Colonic mucosa (tissue), 4 donors: ENCODE data around the gene ECSIT. TPM values are rescaled to one million over a fixed set of nuclear protein-coding genes. Genes with fewer than 3 reads are reported as not detected.

Source experiments
- DNase-seq: peaks from one replicate; pipeline ENCODE4 v3.0.0-alpha.2; 2020
- H3K27ac ChIP-seq: fragments of 200-600 bp; one replicate; pipeline ENCODE4 v1.8.0; 2021
- H3K27me3 ChIP-seq: fragments of 200-600 bp; one replicate; pipeline ENCODE4 v1.8.0; 2021
- H3K36me3 ChIP-seq: fragments of 200-600 bp; one replicate; pipeline ENCODE4 v1.8.0; 2021
- H3K4me1 ChIP-seq: fragments of 200-600 bp; one replicate; pipeline ENCODE4 v1.8.0; 2021; ENCODE audit warnings: mild to moderate bottlenecking
- H3K4me3 ChIP-seq: fragments of 200-600 bp; one replicate; pipeline ENCODE4 v1.8.0; 2021
- H3K9ac ChIP-seq, 2 donors: one replicate each; pipeline ENCODE4 v1.7.0; 2013; ENCODE audit warnings: control low read depth in 2 of 2, low read depth in 2 of 2, low read length in 2 of 2
- H3K9me3 ChIP-seq: fragments of 200-600 bp; one replicate; pipeline ENCODE4 v1.8.0; 2021
- intact Hi-C: fragments of 100-400 bp; cut with DNase I; formaldehyde crosslinking; loops from one replicate; pipeline ENCODE4 v1.14.1; 2022
- total RNA-seq, 2 donors: library from RNA; stranded (reverse); fragmentation: NEBNext Ultra II Directional in 1 of 2; extraction: Animal tissue kit (Norgen Biotek cat#: 25700) in 1 of 2; gene quantifications; one replicate each; pipeline ENCODE4 v1.2.1, GENCODE V29; 2021
- TF ChIP-seq, protein P1 (sequence below): fragments of 200-600 bp; IDR thresholded peaks from one replicate; pipeline ENCODE4 v1.8.0; 2022; ENCODE audit warnings: antibody characterized with exemption, mild to moderate bottlenecking
- donor health status: healthy.
- donor health status: DM: no; HTN: no; CAD: no.
- donor health status: DM: no; HTN: no; CAD: no.

ECSIT gene
- total RNA-seq, 2 donors from 2014 or later: 62.8 to 124 TPM

DNA sequence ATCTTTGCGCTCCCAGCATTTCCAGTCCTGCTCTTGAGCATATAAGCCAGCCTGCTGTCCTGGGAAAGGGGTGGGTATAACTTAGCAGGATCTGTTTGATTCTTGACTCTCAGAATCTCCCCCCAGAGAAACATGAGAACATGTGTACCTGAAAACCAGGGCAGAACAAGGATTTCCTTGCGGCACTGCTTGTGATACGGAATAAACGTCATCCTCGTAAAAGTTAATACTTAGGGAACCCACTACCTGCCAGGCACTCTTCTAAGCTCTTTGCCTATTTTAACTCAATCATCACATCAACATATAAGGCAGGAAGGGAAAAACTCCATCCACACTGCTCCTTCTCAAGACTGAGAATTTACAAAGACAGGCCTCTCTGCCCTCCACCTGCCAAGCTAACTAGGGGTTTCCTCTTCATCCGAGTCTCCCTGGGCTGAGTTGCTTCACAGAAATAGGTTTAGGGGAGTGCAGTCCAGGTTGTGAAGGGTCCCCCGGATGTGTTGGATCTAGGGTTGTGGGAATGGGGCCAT lies 24.4 kb downstream of the ECSIT start:
- Histone ChIP-seq H3K4me3 (peak overlapping the region; percentile 98), H3K27ac (peak overlapping the region; percentile 94), H3K4me1 (no peaks in the 10 kb centered on the region), H3K9me3 (no peaks in the 10 kb centered on the region), H3K9ac (peak overlapping the region; percentile 50 to 62), H3K27me3 (no peaks in the 10 kb centered on the region), H3K36me3 (no peaks in the 10 kb centered on the region)
- TF ChIP-seq, protein P1, sequence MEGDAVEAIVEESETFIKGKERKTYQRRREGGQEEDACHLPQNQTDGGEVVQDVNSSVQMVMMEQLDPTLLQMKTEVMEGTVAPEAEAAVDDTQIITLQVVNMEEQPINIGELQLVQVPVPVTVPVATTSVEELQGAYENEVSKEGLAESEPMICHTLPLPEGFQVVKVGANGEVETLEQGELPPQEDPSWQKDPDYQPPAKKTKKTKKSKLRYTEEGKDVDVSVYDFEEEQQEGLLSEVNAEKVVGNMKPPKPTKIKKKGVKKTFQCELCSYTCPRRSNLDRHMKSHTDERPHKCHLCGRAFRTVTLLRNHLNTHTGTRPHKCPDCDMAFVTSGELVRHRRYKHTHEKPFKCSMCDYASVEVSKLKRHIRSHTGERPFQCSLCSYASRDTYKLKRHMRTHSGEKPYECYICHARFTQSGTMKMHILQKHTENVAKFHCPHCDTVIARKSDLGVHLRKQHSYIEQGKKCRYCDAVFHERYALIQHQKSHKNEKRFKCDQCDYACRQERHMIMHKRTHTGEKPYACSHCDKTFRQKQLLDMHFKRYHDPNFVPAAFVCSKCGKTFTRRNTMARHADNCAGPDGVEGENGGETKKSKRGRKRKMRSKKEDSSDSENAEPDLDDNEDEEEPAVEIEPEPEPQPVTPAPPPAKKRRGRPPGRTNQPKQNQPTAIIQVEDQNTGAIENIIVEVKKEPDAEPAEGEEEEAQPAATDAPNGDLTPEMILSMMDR: no peak
- no peak for DNase-seq
- intact Hi-C loops: no loop called here

DNA sequence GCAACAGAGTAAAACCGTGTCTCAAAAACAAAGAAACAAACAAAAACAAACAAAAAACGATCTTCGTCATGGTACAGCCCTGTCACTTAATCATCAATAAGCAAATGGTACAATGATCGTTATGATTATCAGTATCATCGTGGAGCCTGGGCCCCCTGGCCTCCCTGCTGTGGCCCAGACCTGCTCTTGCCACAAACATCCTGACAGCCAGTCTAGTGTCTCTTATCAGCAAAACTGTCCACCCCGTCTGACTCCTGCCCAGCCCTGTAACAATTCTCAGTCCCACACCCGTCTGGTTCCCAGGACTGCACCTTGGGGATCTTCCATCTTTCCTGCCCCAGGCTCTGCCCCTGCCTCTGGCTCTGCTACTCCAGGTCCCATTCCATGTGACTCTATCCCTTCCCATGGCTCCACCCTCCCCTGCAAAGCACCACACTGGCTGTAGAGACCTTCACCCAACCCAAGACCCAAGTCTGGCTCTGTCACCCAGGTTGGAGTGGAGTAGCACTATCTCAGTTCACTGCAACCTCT lies 29.0 kb downstream of the ECSIT start:
- Histone ChIP-seq H3K36me3 (peaks cover 5% of the 10 kb centered on the region), H3K4me1 (no peaks in the 10 kb centered on the region), H3K27ac (no peak overlapping the region), H3K4me3 (no peak overlapping the region), H3K27me3 (no peaks in the 10 kb centered on the region), H3K9me3 (no peaks in the 10 kb centered on the region), H3K9ac (no peak overlapping the region)
- intact Hi-C loops: loop anchor here (5.0 kb wide), 1 partner anchor 87 kb away; no protein-coding TSS in a partner anchor
- DNase-seq: no peak
- TF ChIP-seq, protein P1: no peak

DNA sequence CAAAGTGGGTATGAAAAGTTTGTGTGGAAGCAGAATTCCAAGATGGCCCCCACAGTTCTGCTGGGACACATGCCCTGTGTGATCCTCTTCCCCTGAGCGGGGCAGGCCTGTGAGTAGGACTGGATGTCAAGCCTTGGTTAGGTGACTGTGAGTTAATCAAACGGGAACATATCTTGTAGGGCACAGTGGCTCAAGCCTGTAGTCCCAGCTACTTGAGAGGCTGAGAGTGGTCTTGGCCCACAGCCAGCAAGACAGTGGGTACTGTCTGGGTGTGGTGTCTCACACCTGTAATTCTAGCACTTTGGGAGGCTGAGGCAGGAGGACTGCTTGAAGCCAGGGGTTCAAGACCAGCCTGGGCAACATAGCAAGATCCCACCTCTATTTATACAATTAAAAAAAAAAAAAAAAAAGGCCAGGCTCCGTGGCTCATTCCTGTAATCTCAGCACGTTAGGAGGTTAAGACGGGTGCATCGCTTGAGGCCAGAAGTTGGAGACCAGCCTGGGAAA lies 29.7 kb downstream of the ECSIT start:
- DNase-seq: no peak
- Histone ChIP-seq H3K9ac (no peak overlapping the region), H3K4me3 (no peak overlapping the region), H3K9me3 (no peaks in the 10 kb centered on the region), H3K27ac (no peak overlapping the region), H3K36me3 (peaks cover 5% of the 10 kb centered on the region), H3K27me3 (no peaks in the 10 kb centered on the region), H3K4me1 (no peaks in the 10 kb centered on the region)
- TF ChIP-seq, protein P1: no peak
- intact Hi-C loops: loop anchor here (5.0 kb wide), 1 partner anchor 88 kb away; no protein-coding TSS in a partner anchor

DNA sequence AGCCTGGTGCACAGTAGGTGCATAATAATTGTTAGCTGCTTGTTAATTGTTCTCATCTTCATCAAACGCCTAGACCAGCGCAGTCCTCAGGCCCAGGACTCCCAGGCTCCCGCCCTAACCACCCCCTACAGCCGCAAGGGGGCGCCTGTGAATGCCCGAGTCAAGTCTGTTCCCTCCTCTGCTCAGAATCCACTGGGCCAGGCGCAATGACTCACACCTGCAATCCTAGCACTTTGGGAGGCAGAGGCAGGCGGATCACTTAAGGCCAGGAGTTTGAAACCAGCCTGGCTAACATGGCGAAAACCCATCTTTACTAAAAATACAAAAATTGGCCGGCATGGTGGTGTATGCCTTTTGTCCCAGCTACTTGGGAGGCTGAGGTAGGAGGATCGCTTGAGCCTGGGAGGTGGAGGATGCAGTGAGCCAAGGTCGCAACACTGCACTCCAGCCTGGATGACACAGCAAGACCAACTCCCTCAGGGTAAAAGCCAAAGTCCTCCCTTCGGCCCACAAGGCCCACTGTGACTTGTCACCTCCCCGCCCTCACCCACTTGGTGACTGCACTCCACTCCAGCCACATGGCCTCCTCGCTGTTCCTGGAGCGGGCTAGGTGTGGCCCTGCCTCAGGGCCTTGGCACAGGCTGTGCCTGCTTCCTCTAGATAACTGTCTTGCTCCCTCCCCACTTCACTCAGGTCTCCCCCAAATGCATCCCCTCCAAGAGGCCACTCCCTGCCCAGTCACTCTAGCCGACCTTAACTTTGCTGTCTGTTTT lies 32.4 kb downstream of the ECSIT start:
- no peak overlapping the region for H3K27ac ChIP-seq
- no peak overlapping the region for H3K9ac ChIP-seq
- H3K27me3 ChIP-seq: no peaks in the 10 kb centered on the region
- H3K9me3 ChIP-seq: no peaks in the 10 kb centered on the region
- intact Hi-C loops: loop anchor here (5.0 kb wide), 1 partner anchor 91 kb away; no protein-coding TSS in a partner anchor
- H3K36me3 ChIP-seq: peaks cover 5% of the 10 kb centered on the region
- H3K4me1 ChIP-seq: no peaks in the 10 kb centered on the region
- peak; percentile 72 for DNase-seq
- TF ChIP-seq, protein P1: peak; percentile 68
- H3K4me3 ChIP-seq: no peak overlapping the region

DNA sequence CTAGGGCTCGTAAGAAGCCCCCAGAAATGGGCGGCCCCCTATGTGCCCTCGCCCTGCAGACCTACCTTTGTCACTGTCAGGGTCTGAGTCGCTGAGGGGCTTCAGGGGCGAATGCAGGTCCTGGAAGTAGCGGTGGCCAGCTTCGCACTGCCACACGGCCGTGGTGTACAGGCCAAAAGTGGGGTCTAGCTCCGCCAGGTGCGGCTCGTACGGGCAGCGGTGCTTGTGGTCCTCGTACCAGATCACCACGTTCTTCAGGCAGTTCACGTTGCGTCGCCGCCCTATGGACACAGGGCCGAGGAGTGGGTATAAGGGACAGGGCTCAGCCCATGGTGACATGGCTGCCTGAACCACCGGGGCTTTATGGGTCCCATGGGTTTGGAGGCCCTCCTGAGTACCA lies 33.0 kb downstream of the ECSIT start:
- TF ChIP-seq, protein P1: no peak
- H3K9ac ChIP-seq: no peak overlapping the region
- no peak overlapping the region for H3K27ac ChIP-seq
- no peaks in the 10 kb centered on the region for H3K4me1 ChIP-seq
- H3K9me3 ChIP-seq: no peaks in the 10 kb centered on the region
- intact Hi-C loops: loop anchor here (5.0 kb wide), 1 partner anchor 91 kb away; no protein-coding TSS in a partner anchor
- DNase-seq: no peak
- H3K27me3 ChIP-seq: no peaks in the 10 kb centered on the region
- H3K36me3 ChIP-seq: peaks cover 5% of the 10 kb centered on the region
- no peak overlapping the region for H3K4me3 ChIP-seq
